Body of pancreas (tissue), 4 donors: Measurements from ENCODE around the gene LRRK1.

Source experiments
- POLR2A ChIP-seq, 3 donors: fragments of 450-650 bp; IDR thresholded peaks; one replicate each; pipeline ENCODE4 v1.6.1; 2016; ENCODE audit warnings: antibody characterized with exemption in 3 of 3, mild to moderate bottlenecking in 2 of 3
- TF ChIP-seq, protein P1 (sequence below), 7 experiments: fragments of 450-650 bp in 4 of 7; fragments of 200-600 bp in 3 of 7; sonication (generic) in 3 of 7; IDR thresholded peaks; one replicate each; pipeline ENCODE4 v1.5.1; 2016 to 2019; ENCODE audit warnings: antibody characterized with exemption in 7 of 7

DNA sequence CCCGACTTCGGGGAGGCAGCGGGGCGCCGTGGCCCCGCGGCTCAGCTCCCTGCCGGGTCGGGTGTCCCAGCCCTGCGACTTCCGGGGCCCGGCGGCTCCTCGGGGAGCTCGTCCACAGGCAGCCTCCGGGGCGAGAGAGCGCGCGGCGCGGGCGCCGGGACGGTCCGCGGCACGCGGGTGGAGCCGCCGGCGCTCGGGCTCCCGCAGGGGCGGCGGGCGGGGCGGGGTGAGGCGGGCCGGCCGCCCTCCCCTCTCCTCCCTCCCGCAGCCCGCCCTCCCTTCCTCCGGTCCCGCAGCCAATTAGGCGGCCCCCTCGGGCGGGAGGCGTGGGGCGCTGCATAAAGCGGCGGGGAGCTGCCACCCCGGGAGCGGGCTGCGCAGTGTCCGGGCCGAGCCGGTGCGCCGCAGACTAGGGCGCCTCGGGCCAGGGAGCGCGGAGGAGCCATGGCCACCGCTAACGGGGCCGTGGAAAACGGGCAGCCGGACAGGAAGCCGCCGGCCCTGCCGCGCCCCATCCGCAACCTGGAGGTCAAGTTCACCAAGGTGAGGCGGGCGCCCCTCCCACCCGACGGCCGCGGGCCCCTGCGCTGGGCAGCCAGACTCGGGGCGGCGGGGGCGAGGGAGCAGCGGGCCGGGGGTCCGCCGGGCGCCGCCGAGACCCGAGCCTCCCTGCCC lies 39.6 kb upstream of the LRRK1 start, which contains the start of gene ALDH1A3:
- TF ChIP-seq, protein P1, sequence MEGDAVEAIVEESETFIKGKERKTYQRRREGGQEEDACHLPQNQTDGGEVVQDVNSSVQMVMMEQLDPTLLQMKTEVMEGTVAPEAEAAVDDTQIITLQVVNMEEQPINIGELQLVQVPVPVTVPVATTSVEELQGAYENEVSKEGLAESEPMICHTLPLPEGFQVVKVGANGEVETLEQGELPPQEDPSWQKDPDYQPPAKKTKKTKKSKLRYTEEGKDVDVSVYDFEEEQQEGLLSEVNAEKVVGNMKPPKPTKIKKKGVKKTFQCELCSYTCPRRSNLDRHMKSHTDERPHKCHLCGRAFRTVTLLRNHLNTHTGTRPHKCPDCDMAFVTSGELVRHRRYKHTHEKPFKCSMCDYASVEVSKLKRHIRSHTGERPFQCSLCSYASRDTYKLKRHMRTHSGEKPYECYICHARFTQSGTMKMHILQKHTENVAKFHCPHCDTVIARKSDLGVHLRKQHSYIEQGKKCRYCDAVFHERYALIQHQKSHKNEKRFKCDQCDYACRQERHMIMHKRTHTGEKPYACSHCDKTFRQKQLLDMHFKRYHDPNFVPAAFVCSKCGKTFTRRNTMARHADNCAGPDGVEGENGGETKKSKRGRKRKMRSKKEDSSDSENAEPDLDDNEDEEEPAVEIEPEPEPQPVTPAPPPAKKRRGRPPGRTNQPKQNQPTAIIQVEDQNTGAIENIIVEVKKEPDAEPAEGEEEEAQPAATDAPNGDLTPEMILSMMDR (IDR thresholded peaks at IDR 0.05): no peak
- peak; percentile 49 to 60 (median 59) for TF ChIP-seq POLR2A (IDR thresholded peaks at IDR 0.05)
